Colon (tissue), 2 donors: ENCODE measurements around the gene OXT.

Source experiments
- FAIRE-seq: peaks from 2 replicates; lab custom pipeline; 2012; peaks lifted over from hg19 to GRCh38; lab: Jason Lieb, UNC
- donor health status: control.
- donor health status: control.

OXT gene

GRCh38 chr20:3085571-3086072, 14.2 kb downstream of the OXT start:
- no peak for FAIRE-seq

GRCh38 chr20:3088031-3088430, 16.6 kb downstream of the OXT start:
- FAIRE-seq, result no peak

- no peak for FAIRE-seq
Measured at GRCh38 chr20:3090565-3090964, 19.1 kb downstream of the OXT start.

- FAIRE-seq, result no peak
Measured at GRCh38 chr20:3092611-3093379, 21.4 kb downstream of the OXT start.

- no peak for FAIRE-seq
Measured at GRCh38 chr20:3093861-3094361, 22.5 kb downstream of the OXT start.

GRCh38 chr20:3094848-3095629, 23.6 kb downstream of the OXT start:
- FAIRE-seq, result no peak

- FAIRE-seq, result no peak
Measured at GRCh38 chr20:3100480-3100879, 29.1 kb downstream of the OXT start.

GRCh38 chr20:3101251-3101650, 29.8 kb downstream of the OXT start:
- no peak for FAIRE-seq

- FAIRE-seq, result no peak
Measured at GRCh38 chr20:3101737-3102574, 30.5 kb downstream of the OXT start.

GRCh38 chr20:3102575-3103368, 31.4 kb downstream of the OXT start:
- no peak for FAIRE-seq

- FAIRE-seq, result no peak
Measured at GRCh38 chr20:3103369-3104032, 32.1 kb downstream of the OXT start.

- no peak for FAIRE-seq
Measured at GRCh38 chr20:3105256-3106137, 34.1 kb downstream of the OXT start.

GRCh38 chr20:3106185-3106584, 34.8 kb downstream of the OXT start:
- no peak for FAIRE-seq

GRCh38 chr20:3106658-3107463, 35.4 kb downstream of the OXT start:
- no peak for FAIRE-seq

- FAIRE-seq, result no peak
Measured at GRCh38 chr20:3107464-3108025, 36.1 kb downstream of the OXT start.

- FAIRE-seq, result no peak
Measured at GRCh38 chr20:3109350-3110302, 38.2 kb downstream of the OXT start.

- no peak for FAIRE-seq
Measured at GRCh38 chr20:3111507-3111906, 40.1 kb downstream of the OXT start.
